Astrocyte (in vitro differentiated cells and primary cell): ENCODE measurements around the gene ACOX3. TPM values are rescaled to one million over a fixed set of nuclear protein-coding genes. Genes with fewer than 3 reads are reported as not detected.

Experiments used
- DNase-seq: peaks from one replicate; pipeline ENCODE4 v3.0.0-alpha.2; 2010; ENCODE audit warnings: low read depth
- FAIRE-seq: peaks from 2 replicates; lab custom pipeline; 2011; peaks lifted over from hg19 to GRCh38; lab: Jason Lieb, UNC
- H2AFZ ChIP-seq: 2 replicates; pipeline ENCODE4 v1.6.0; 2012; ENCODE audit warnings: low read depth, low read length, inconsistent platforms
- H3K27ac ChIP-seq: 2 replicates; pipeline ENCODE4 v1.5.1; 2011; ENCODE audit warnings: low read depth, low read length, inconsistent platforms
- H3K27me3 ChIP-seq: 2 replicates; pipeline ENCODE4 v1.6.0; 2011; ENCODE audit warnings: low read length, inconsistent platforms; ENCODE audit not compliant: insufficient read depth
- H3K36me3 ChIP-seq: 2 replicates; pipeline ENCODE4 v1.5.1; 2011; ENCODE audit warnings: low read length, inconsistent platforms; ENCODE audit not compliant: insufficient read depth
- H3K4me1 ChIP-seq: 2 replicates; pipeline ENCODE4 v1.5.1; 2011; ENCODE audit warnings: low read length, inconsistent platforms; ENCODE audit not compliant: insufficient read depth
- H3K4me2 ChIP-seq: 2 replicates; pipeline ENCODE4 v1.6.0; 2012; ENCODE audit warnings: low read length, inconsistent platforms
- H3K4me3 ChIP-seq: 2 replicates; pipeline ENCODE4 v1.5.1; 2011; ENCODE audit warnings: low read depth, mild to moderate bottlenecking, low read length, inconsistent platforms; ENCODE audit not compliant: insufficient read depth
- H3K79me2 ChIP-seq: 2 replicates; pipeline ENCODE4 v1.6.0; 2012; ENCODE audit warnings: mild to moderate bottlenecking, low read length, inconsistent platforms; ENCODE audit not compliant: insufficient read depth
- H3K9ac ChIP-seq: 2 replicates; pipeline ENCODE4 v1.6.0; 2012; ENCODE audit warnings: mild to moderate bottlenecking, low read length, inconsistent platforms
- H3K9me3 ChIP-seq: 2 replicates; pipeline ENCODE4 v1.5.1; 2012; ENCODE audit warnings: low read depth, mild to moderate bottlenecking, low read length, inconsistent platforms; ENCODE audit not compliant: insufficient read depth
- H4K20me1 ChIP-seq: 2 replicates; pipeline ENCODE4 v1.6.0; 2012; ENCODE audit warnings: low read length, inconsistent platforms; ENCODE audit not compliant: insufficient read depth
- H3K27ac Mint-ChIP-seq: one replicate; pipeline ENCODE4 v1.8.0; 2021; ENCODE audit warnings: mild to moderate bottlenecking, mixed read lengths; ENCODE audit not compliant: unreplicated experiment
- H3K27me3 Mint-ChIP-seq: one replicate; pipeline ENCODE4 v1.8.0; 2021; ENCODE audit warnings: low read depth, mixed read lengths; ENCODE audit not compliant: unreplicated experiment
- H3K36me3 Mint-ChIP-seq: one replicate; pipeline ENCODE4 v1.8.0; 2021; ENCODE audit warnings: low read depth, mixed read lengths; ENCODE audit not compliant: unreplicated experiment
- H3K4me1 Mint-ChIP-seq: one replicate; pipeline ENCODE4 v1.8.0; 2021; ENCODE audit warnings: low read depth, mixed read lengths; ENCODE audit not compliant: unreplicated experiment
- H3K4me3 Mint-ChIP-seq: one replicate; pipeline ENCODE4 v1.8.0; 2021; ENCODE audit warnings: mild to moderate bottlenecking, moderate library complexity, mixed read lengths; ENCODE audit not compliant: unreplicated experiment
- H3K9me3 Mint-ChIP-seq: one replicate; pipeline ENCODE4 v1.8.0; 2021; ENCODE audit warnings: mild to moderate bottlenecking, mixed read lengths; ENCODE audit not compliant: unreplicated experiment
- CTCF ChIP-seq: IDR thresholded peaks from 2 replicates; pipeline ENCODE4 v1.5.1; 2011; ENCODE audit warnings: low read depth, mild to moderate bottlenecking, inconsistent platforms, low read length, moderate library complexity; ENCODE audit not compliant: insufficient read depth
- EZH2 ChIP-seq: IDR thresholded peaks from 2 replicates; pipeline ENCODE4 v1.6.1; 2012; ENCODE audit warnings: mild to moderate bottlenecking, low read length, inconsistent platforms; ENCODE audit not compliant: insufficient read depth
- total RNA-seq: library from RNA; stranded (reverse); gene quantifications from 2 replicates; pipeline ENCODE4 v1.2.1, GENCODE V29; 2021

The ACOX3 gene
- total RNA-seq, 1 donor from 2014 or later: 45.6 TPM

- DNase-seq: no peak
- peak overlapping the region; percentile 71 for H3K4me2 ChIP-seq
- no peak overlapping the region for H3K4me3 Mint-ChIP-seq
Observed at GRCh38 chr4:8392591-8393190, 47.8 kb downstream of the ACOX3 start.

GRCh38 chr4:8391972-8392371, 48.6 kb downstream of the ACOX3 start:
- H3K9ac ChIP-seq: no peak overlapping the region
- H3K27ac Mint-ChIP-seq: no peak overlapping the region
- H3K4me1 Mint-ChIP-seq: peaks cover 29% of the 10 kb centered on the region
- H3K9me3 ChIP-seq: no peaks in the 10 kb centered on the region
- H3K4me3 ChIP-seq: no peak overlapping the region
- H3K4me1 ChIP-seq: peaks cover 35% of the 10 kb centered on the region
- DNase-seq (peak; percentile 85), FAIRE-seq (no peak)
- TF ChIP-seq CTCF: no peak
- H3K79me2 ChIP-seq: no peaks in the 10 kb centered on the region
- no peaks in the 10 kb centered on the region for H3K27me3 Mint-ChIP-seq
- H3K9me3 Mint-ChIP-seq: no peaks in the 10 kb centered on the region
- H3K36me3 Mint-ChIP-seq: peaks cover 28% of the 10 kb centered on the region
- no peaks in the 10 kb centered on the region for H3K36me3 ChIP-seq
- no peak overlapping the region for H3K4me2 ChIP-seq
- H2AFZ ChIP-seq: no peak overlapping the region
- H3K4me3 Mint-ChIP-seq: no peak overlapping the region
- no peaks in the 10 kb centered on the region for H3K27me3 ChIP-seq
- H4K20me1 ChIP-seq: peaks cover 61% of the 10 kb centered on the region
- H3K27ac ChIP-seq: no peak overlapping the region

More at GRCh38 chr4:8392591-8393190, 47.8 kb downstream of the ACOX3 start:
- H3K79me2 ChIP-seq: no peaks in the 10 kb centered on the region
- H4K20me1 ChIP-seq: peaks cover 56% of the 10 kb centered on the region
- Mint-ChIP-seq H3K9me3 (no peaks in the 10 kb centered on the region), H3K4me1 (peaks cover 29% of the 10 kb centered on the region), H3K36me3 (peaks cover 26% of the 10 kb centered on the region), H3K27me3 (no peaks in the 10 kb centered on the region), H3K27ac (peak overlapping the region; percentile 4)
- no peak for FAIRE-seq
- H3K4me1 ChIP-seq: peaks cover 35% of the 10 kb centered on the region
- TF ChIP-seq EZH2 (no peak), CTCF (no peak)
- H2AFZ ChIP-seq: no peak overlapping the region
- H3K9ac ChIP-seq: no peak overlapping the region
- peak overlapping the region; percentile 17 for H3K27ac ChIP-seq
- H3K36me3 ChIP-seq: no peaks in the 10 kb centered on the region
- no peaks in the 10 kb centered on the region for H3K9me3 ChIP-seq
- no peak overlapping the region for H3K4me3 ChIP-seq
- H3K27me3 ChIP-seq: no peaks in the 10 kb centered on the region

DNA sequence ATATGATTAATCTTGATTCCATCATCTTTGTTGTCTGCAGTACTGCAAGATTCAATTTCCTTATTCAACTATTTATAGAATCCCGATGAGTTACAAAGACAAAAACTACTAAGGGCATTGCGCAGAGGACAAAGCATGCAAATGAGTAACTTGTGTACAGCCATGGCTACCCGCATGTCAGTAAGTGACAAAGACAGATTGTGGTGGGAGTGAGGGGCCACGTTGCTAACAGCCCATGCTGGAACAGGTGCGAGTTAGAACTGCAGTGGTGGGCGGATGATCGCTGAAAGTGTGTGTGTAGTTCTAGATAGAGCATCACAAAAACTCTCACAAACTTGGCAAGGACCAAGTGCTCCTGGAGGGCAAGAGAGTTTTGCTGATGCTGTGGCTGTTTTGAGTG, 49.5 kb downstream of the ACOX3 start:
- H3K27me3 ChIP-seq: no peaks in the 10 kb centered on the region

More for the DNA sequence above, 49.5 kb downstream of the ACOX3 start:
- Histone ChIP-seq H3K9me3 (no peaks in the 10 kb centered on the region), H3K27ac (no peak overlapping the region), H3K9ac (no peak overlapping the region), H4K20me1 (peaks cover 61% of the 10 kb centered on the region), H3K79me2 (no peaks in the 10 kb centered on the region), H3K4me2 (no peak overlapping the region), H3K4me1 (peaks cover 35% of the 10 kb centered on the region), H2AFZ (no peak overlapping the region), H3K36me3 (no peaks in the 10 kb centered on the region), H3K4me3 (no peak overlapping the region)
- Mint-ChIP-seq H3K36me3 (peaks cover 24% of the 10 kb centered on the region), H3K9me3 (no peaks in the 10 kb centered on the region), H3K4me1 (peaks cover 29% of the 10 kb centered on the region), H3K4me3 (no peak overlapping the region), H3K27me3 (no peaks in the 10 kb centered on the region), H3K27ac (no peak overlapping the region)
- DNase-seq (no peak), FAIRE-seq (no peak)
- TF ChIP-seq CTCF: no peak
- no peak for TF ChIP-seq EZH2
